GM10847 (cell line): ENCODE results near the gene KLHL40.

Experiments used
- POLR2A ChIP-seq: IDR thresholded peaks from 2 replicates; pipeline ENCODE4 v1.6.1; 2011; ENCODE audit not compliant: insufficient read length; ENCODE audit errors: extremely low read depth

Gene KLHL40

GRCh38 chr3:42711491-42712343 is 26.4 kb downstream of the KLHL40 start:
- TF ChIP-seq POLR2A = no peak

GRCh38 chr3:42712344-42712648 is 27.0 kb downstream of the KLHL40 start:
- no peak for TF ChIP-seq POLR2A

GRCh38 chr3:42712688-42713372 is 27.5 kb downstream of the KLHL40 start:
- no peak for TF ChIP-seq POLR2A

GRCh38 chr3:42713747-42714146 is 28.4 kb downstream of the KLHL40 start:
- no peak for TF ChIP-seq POLR2A

- no peak for TF ChIP-seq POLR2A
Observed at GRCh38 chr3:42714171-42714852, 29.0 kb downstream of the KLHL40 start.

- TF ChIP-seq POLR2A = no peak
Observed at GRCh38 chr3:42717306-42717705, 32.0 kb downstream of the KLHL40 start.

- no peak for TF ChIP-seq POLR2A
Observed at GRCh38 chr3:42718338-42718737, 33.0 kb downstream of the KLHL40 start.

GRCh38 chr3:42719002-42719401 is 33.7 kb downstream of the KLHL40 start:
- no peak for TF ChIP-seq POLR2A

- TF ChIP-seq POLR2A = no peak
Observed at GRCh38 chr3:42720126-42720525, 34.8 kb downstream of the KLHL40 start.

- TF ChIP-seq POLR2A = no peak
Observed at GRCh38 chr3:42721690-42722089, 36.4 kb downstream of the KLHL40 start.

- no peak for TF ChIP-seq POLR2A
Observed at GRCh38 chr3:42723219-42723618, 37.9 kb downstream of the KLHL40 start.

GRCh38 chr3:42725454-42725853 is 40.1 kb downstream of the KLHL40 start:
- TF ChIP-seq POLR2A = no peak

- no peak for TF ChIP-seq POLR2A
Observed at GRCh38 chr3:42728056-42728455, 42.7 kb downstream of the KLHL40 start.

- TF ChIP-seq POLR2A = no peak
Observed at GRCh38 chr3:42728668-42729364, 43.5 kb downstream of the KLHL40 start.

- no peak for TF ChIP-seq POLR2A
Observed at GRCh38 chr3:42729404-42730145, 44.2 kb downstream of the KLHL40 start.
